Fibroblast of peridontal ligament (primary cell): Measurements from ENCODE around the gene ETS1.

Experiments used
- DNase-seq: peaks from one replicate; pipeline ENCODE4 v3.0.0-alpha.2; 2010; ENCODE audit errors: extremely low read depth

Gene ETS1

DNA sequence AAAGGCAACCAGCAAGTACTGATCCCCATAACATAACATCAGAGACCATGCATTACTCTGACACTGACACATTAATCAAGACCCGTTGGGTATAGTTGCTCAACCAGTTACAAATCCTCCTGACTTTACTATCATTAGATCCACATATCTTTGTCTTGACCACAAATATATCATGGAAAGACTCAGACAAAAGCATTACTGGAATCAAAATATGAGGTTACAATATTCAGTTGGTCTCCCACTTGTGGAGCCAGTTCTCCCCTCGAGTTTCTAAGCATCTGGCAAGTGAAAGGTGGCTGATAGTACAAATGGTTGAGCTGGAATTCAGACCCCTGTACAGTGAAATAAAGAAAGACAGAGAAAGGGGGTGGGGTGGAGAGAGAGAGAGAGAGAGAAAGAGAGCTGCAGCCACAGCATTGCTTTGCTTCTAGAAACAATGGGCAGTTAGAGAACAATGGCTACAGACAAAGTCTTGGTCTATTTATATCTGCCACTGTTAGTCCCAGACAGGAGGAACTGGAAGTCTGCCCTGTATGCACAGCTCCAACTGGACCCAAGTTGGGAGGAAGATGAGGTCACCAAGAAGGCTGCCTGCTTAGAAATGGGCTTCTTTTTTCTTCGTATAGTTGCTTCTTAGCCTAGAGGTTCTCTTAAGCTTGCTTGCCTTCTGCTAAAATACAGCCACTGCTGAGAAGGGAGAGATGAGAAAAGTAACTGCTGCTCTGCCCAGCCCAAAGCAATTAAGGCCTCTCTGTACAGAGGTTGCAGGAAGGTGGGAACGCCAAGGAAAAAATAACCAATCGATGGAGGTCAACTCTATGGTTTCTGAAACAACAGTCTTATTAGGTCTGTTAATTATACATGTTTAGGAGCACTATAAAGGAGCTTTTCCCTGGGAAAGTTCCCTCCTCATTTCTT is 85.5 kb downstream of the ETS1 start:
- DNase-seq: peak; percentile 73

DNA sequence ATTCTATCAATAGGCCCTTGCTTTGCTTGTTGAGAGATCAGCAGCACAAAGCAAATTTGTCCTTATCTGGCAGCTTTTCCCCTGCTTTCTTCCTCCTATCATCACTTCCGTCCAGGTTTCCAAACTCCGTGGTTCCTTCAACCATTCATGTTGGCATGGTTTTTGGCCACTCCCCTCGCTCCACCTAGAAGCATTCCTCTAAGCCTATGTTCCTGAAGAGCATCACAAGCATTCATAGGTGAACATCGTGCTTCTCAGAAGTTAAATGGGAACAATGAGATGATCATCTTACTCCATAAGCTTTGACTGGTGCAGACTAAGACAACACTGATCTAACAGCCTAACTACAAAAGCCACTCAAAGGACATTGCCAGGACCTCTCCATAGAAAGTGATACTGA is 86.3 kb downstream of the ETS1 start:
- DNase-seq: no peak

DNA sequence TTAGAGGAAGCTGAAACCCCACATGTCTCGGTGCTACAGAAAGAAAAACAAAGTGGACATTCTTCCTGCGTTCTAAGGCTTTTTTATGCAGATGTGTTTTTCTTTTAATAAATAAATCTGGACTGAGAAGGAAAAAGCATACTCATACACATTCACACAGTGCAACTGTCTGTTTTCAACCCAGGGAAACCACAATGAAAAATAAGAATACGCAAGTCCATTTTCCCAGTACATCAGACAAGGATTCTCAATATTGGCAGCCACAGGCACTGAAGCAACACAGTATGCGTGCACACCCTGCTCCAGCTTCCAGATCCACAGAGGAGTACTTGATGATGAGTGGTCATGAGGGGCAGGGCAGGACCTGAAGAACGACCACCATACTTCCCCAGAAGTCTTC is 86.9 kb downstream of the ETS1 start:
- DNase-seq: peak; percentile 60

DNA sequence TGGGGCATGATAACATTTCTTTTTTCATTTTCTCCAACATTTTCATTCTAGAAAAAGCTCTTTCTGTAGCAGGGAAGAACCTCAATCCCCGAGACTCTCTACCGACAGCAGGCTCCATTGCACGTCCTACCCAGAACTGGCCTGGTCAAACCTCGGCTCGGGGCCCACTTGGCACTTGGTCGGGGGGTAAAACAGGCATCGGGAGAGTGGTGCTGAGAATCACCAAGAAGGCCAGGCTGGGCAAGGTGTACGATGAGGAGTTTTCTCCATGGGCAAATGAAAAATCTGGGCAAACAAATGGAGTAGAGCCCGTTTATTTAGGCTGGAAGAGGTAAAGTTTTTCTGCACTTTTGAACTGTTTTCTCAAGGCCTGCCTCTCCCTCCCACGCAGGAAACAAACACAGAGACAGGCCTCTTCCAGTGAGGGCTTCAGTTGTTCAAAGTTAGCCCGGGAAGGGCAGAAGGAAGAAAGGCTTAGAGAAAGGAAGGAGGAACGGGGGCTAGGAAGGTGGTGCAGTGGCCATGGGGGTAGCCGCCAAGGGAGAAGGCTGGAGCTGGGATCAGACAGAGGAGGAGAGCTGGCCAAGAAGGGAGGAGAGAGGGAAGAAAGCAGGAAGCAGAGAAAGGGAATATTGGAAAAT is 87.6 kb downstream of the ETS1 start:
- no peak for DNase-seq

DNA sequence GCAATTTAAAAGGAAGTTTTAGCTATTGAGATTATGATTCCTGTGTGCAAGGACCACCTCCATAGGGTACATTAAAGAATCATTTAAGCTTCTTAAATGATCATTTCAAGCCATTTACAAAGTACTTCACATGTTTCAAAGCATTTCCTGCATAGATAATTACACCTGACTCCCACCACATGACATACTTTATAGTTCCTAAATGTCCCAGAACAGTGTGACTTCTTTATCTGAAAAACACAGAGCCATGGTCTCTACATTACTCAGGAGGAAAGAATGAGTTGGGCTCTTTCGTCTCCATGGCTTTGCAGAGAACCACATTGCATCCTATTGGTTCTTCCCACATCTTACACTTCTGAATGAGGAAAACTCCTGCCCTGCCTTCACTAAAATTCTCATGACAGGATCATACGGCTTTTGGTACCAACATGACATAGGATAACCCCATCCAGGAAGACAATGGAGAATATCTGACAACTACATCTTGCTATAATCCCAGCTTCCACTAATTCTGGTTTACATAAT is 88.6 kb downstream of the ETS1 start:
- peak; percentile 59 for DNase-seq

DNA sequence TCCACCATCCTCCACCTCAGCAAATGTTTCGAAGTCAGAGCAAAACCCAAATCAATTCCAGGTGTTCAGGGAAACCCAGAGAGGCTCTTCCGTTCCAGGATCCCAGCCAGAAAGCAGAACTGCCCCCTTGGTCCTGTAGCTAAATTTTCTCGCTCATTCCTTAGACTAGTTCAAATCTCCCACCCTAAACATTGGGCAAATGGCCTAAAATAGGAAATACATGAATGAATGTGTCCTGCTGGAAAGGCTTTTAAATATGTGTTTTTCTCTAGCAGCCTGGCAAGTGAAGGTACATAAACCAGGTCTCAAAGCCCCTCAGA is 89.6 kb downstream of the ETS1 start:
- DNase-seq: no peak

DNA sequence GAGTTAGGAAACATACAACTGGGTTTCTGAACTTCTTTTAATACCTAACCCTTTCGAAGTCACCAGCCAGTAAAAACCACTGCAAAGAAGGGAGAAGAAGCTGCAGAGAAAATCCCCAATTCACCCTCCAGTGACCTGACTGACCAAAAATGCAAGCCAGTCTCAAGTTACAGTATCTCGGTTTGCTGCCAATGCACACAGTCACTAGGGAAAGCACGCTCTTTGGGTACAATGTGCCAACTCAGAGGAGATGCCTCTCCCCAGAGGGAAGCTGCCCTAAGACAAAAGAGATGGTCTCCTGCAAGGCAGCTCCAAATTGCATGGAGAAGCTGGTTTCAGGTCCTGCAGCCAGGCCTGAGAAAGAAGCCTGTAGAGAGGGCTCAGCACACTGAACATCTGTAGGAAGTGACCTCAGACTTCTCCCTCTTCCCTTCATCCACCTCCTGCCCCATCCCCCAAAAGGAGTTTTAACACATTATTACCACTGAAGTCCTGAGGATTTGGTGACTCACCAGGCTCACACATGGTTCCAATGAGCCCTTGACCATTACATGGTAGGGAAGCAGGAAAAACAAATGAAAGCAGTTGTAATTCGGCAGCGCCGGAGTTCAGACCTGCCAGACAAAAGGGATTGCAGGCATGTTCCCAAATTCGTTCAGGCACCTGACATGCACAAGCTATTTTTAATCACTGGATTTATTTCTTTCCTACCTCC is 90.1 kb downstream of the ETS1 start:
- DNase-seq: peak; percentile 99

DNA sequence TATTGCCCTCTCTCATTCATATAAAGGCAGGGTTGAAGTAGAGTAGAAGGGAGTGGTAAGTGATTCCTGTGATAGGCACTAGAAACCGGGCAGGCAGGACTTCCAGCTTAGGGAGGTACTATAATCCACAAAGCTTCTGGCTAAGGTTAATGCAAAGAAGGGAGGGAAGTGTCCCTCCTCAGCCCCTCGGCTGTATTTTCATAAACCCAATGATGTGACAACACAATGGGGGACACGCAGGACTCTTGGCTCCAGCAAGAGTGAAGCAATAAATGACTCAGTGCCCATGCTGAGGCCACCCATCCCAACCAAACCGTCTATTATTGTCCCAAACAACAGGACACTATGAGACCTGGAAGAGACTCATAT is 90.7 kb downstream of the ETS1 start:
- no peak for DNase-seq

DNA sequence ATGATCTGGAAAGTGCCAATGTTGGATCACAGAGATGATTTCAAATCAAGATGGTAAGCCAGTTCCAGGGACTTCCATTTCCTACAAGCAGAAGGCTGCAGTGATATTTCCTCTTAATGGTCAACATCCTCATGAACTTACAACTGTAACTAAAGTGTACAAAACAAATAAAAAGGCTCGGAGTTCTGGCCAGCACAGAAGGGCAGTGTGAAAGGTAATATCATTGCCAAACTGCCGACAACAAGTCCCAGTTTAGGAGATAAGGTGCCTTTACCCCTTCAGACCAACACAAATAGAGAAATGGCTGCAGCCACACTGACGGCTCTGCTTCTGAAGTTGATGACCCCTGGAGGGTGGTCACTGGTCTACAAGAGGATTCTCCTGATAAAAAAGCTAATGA is 91.1 kb downstream of the ETS1 start:
- DNase-seq: no peak

DNA sequence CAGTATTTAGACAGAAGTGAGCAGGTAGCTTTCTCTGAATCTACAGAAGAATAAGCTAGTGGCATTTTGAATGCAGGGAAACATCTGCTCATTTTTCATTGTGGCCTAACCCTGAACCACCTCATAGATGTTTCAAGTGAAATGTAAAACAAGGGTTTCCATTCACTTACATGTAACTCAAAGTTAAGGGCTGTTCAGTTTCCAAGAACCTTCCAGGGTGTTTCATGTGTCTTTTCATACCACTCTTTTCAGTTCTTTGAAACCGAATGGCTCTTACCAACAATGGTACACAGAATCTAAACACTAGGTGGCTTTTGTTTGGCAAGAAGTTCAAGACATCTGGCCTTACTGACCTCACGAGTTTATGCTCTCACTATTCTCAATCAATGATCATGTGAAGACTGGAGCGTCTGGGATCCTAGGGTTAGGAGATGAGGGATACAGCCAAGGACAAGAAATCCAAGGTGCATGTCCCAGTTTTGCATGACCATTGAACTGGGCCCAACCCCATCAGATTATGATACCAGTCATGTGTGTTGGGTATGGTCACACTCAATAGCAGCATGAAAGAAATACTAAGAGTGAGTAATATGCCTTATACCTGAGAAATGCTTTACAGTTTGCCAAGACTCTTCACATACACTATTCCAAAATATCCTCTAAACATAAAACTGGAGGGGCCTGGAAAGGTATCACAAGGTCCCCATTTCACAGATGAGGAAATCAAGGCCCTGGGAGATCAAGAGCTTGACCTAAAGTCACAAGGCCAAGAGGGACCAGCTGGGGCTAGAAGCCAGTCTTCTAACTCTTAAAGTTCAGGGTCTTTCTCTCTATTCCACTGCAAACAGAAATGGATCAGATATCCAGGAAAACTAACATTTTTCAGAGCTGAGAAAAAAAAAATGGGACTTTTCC is 92.7 kb downstream of the ETS1 start:
- no peak for DNase-seq

DNA sequence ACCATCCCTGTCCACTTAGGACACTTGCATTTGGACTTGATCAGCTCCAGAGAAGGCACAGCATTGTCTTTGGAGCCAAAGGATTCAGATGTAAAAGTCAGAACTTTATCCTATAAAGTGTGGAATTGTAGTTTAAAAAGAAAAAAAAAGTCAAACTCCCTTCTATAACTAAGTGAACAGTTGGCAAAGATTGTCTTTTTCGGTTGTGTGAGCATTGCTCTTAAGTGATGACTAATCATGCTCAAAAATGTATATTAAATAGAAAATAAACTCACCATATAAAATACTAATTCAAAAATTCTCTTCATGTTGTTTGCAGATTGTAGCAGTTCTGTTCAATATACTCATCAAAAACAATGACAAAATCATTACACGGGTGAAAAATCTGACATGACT is 93.8 kb downstream of the ETS1 start:
- DNase-seq: peak; percentile 62

DNA sequence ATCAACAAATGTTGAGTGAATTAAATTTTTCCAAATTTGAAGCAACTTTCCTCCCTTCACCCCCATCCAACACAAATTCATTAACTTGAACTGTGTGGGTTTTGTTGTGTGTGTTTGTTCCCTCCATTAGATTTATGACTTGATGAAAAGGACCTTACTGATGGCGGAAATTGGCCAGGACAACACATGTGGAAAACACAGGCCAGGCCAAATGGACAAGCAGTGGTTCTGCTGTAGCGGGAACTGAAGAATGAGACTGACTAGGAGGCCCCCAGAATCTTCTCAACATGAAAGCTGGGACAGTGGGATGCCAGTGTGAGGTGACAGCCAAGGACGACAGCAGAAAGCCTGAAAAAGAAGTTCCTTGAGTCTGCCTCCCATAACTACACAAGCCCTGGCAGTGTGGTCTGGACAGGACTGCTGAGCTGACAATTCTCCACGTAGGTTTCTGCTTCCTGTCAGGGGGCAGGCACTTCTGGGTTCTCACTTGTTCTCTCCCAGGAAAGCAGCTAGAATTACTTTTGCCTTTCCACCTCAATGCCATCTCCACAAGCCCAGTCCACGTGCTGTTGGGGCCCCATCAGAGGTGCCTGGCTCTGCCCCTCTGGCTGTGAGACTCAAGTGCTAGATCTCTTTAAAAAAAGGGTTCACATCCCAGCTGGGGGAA is 94.3 kb downstream of the ETS1 start:
- no peak for DNase-seq

DNA sequence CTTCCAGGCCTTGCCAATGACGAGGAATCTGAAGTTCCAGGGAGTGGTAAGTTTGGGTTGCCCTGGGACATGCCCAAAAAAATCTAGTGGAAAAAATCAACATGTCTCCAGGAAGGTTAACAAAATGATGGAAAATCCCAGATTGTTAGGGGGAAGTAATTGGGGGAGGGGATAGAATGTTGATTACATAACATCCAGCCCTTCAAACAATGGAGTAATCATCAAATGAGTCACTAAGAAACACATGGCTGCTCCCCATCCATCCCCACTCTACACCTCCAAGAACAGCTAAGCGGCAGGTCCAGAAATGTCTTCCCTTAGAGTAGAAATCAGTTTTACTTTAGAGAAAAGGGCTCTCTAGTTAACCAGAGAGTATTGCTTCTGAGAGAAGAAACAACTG is 94.9 kb downstream of the ETS1 start:
- no peak for DNase-seq

DNA sequence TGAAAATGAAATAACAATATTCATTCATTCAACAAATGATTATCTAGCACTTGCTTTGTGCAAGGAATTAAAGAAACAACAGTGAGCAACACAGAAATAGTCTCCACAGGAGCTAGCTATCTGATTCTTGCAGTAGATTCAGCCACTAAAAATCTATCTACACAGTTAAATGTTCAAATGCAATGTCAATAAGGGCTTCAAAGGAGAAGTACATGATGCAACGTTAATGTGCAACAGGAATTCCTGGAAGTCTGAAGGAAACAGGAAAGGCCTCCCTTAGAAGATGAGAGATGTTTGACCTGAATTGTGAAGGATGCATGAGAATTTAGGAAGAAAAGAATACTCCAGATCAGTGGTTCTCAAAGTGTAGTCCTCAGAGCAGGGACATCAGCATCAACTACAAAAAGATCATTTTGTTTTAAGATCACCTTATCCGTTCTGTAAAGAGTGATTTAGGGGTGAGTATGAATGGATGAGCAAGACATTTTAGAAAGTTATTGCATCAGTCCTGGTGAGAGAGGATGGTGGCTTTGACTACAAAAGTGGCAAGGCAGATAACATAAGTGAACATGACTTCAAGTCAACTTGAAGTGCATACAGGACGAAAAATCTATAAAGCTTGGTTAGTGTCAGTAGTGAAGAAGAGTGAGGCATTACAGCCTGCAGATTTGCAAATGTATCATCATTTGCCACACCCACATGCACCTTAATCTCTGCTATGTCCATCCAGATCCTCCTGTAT is 96.0 kb downstream of the ETS1 start:
- DNase-seq: no peak

DNA sequence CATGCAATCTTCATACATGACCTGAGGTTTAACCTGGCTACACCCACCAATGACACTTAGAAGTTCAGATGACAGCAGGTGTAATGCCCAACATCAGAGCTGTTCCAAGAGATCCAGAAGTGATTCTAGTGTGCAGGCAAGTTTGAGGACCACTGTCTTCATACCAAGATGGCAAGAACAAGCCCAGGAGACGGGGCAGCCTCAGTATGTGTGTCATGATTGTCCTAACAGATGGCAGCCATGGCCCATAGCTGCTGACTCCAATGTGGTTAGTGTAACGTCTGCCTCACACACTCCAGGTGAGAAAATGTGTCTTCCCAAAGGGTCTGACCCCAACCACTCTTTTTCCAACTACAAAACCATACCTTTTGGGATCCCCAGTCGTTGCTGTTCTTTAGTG is 97.3 kb downstream of the ETS1 start:
- DNase-seq: no peak

DNA sequence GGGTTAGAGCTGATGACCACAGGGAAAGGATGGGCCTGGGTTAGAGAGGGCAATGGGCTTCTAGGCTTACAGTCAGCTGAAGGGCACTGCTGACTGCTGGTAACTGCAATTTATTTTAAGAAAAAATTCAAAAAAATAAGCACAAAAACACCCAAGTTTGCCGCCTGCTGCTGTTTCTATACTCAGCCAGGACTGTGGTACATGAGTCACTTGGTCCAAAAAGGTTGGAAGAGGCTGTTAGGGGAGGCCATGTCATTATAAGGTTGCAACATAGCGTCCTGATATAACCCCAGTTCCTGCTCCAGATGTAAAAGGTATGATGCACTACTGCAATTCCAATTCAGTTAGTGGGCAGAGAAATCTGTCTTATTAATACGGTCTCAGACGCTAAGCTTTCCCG is 98.9 kb downstream of the ETS1 start:
- DNase-seq: peak; percentile 89

DNA sequence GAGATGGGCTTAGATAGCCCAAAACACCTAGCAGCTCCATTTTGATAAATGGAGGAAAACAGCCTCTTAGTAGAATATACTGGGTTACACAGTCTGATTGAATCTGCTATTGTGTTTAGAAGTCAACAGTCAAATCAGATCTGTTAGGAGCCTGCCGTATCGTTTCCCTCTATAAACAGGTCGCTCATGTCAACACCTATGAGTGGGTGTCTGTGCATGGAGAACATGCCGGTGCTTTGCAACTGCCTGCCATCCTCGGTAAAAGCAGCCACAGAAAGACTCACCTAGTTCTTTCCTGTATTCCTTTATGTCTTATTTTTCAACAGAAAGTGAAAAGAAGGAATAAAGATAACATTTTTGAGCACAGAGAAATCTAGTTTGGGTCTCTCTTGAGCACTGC is 99.4 kb downstream of the ETS1 start:
- no peak for DNase-seq

DNA sequence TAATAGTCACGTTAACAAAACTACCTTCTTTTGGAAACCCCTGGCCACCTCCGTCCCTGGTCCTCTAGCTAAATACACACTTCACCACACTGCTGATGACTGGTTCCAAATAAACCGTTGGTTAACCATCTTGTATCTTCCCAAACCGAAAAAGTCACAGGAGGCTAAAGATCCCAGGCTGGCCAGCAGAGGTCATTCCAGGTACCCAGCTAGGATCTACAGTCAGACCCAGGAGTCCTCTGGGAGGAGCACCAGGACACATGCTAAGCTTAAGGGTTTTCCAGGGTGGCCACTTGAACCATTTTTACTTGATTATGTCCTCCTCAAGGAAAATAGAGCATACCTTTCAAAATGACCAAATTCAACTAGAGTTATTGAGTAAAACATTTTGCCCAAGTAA is 103.2 kb downstream of the ETS1 start:
- no peak for DNase-seq

DNA sequence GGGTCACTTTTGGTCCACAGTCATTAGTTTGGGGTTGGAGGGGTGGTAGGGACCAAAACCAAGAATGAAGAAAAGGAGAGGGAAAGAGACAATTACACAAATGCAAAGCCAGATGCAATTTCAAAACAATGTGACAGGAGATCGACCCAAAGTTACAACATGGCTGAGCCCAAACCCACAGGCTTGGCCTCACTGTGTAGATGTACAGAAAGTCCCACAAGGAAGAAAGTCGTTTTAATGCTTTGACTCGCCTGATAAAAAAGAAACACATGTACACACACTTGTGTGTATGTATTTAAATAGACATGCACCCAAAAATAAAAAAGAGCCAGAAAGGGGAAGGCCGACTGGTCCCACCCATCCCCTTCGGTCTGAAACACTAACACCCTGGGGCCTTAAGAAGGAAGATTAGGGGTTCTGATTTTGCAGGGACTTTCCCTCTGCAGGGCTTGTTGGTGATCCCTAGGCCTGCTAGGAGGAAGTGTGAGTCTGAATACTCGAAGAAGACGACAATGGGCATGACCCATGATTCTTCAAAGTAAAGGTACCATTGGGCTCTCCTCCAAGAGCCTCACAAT is 104.1 kb downstream of the ETS1 start:
- DNase-seq: peak; percentile 54
